Stimulated activated CD8-positive, alpha-beta memory T cell treated with anti-CD3 and anti-CD28 coated beads, Interleukin-4, amount 100 ng/mL, for 4 hours (primary cell): Measurements from ENCODE around the gene SCN5A.

Source experiments
- DNase-seq, 2 donors: peaks; one replicate each; pipeline ENCODE4 v3.0.0-alpha.2; 2020; ENCODE audit warnings: low read depth in 2 of 2, low spot score in 1 of 2

Gene SCN5A

DNA sequence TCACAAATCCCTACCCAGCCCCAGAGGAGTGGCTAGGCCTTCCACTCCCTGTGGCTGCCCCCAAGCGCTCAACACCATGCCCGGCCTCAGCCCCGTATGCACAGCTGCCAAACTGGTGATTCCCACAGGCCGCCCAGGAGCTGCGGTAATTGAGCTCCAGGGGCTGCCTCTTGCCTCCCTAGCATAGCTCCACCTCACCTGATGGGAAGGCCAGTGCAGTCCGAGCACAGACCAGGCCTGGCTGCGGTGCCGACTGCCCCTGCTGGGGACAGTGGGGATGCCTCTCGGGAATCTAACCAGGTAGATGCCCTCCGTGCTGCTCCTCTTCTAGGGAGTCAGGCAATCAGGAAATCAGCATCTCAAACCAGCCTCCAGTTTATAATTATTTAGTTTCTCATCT, 25.9 kb downstream of the SCN5A start:
- DNase-seq = no peak

DNA sequence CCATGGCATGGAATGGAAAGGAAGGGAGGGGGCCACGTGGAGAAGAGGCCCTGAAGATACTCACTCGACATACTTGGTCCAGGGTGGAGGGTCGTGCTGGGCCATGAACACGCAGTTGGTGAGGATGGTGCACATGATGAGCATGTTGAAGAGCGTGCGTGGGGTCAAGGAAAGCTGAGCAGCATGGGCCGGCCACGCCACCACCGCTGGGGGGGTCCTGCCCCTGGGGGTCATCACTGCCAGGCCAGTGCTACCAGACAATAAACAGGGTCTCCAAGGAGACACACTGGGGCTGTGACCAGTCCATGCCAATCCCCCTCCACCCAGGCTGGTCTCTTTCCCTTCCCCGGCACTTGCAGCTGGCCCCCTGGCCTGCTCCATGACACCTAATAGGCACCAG, 27.2 kb downstream of the SCN5A start:
- no peak for DNase-seq

DNA sequence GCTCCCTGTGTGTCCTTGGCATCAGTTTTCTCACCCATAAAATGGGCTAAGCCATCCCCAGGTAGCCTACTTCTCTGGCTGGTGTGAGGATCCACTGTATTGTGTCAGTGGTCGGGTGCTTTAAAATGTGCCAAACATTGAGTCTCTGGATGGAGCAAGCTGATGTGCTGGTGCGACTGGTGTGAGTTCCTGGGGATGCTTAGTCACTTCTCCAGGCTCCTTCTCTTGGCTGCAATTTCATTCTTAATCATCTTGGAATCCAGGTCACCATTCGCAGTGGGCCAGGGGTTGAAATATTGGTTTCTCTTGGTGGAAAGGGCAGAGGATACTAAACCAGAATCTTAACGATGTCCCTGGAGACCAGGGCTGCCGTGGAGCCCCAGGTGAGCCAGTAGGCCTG, 29.3 kb downstream of the SCN5A start:
- no peak for DNase-seq

DNA sequence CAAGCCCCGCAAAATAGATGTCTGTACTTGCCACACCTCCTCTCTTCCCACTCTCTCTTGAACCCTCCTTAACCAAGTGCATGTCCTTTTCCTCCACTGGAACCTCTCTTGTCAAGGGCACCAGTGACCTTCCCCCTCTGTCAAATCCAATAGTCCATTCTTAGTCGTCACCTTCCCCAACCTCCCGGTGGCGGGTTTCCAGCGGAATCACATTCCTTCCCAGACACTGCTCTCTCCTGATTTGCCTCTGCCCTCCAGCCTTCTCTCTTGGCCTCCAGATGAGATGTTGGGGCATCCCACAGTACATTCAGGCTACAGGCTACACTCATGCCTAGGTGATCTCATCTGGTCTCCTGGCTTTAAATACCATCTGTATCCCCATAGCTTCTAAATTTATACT, 31.1 kb downstream of the SCN5A start:
- DNase-seq = no peak

DNA sequence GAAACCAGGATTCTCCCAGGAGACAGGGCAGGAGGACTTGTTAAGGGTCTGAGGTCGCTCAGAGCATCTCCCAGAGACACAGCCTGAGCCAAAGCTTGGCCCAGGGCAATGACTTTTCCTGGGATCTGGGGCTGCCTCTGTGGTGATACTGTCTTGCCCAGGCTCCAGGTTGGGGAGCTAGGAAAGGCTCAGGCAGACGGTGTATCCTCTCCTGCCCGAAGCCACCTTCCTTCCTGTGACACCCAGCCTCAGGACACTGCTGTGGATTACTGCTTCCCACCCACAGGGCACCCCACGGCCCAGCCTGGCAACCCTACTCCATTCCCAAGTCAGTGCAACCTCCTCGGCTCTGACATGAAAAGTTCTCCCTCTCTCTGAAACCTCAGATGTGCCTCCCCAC, 31.9 kb downstream of the SCN5A start:
- no peak for DNase-seq

DNA sequence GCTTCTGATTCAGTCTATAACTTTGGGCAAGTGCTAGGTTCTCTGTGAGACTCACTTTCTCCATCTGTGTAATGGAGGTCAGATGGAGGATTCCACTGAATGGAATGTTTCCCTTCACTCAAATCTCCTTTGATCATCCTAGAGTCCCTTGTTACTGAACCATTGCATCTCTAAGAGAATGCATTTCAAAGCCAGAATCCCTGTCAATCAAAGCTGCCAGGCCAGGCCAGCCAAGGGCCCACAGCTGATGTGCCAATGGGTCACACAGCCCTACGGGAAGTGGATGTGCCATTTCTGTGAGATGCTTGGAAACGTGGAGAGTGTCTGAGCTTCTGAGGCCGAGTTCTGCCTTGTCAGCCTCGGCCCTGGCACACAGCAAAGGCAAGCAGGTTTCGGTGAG, 32.4 kb downstream of the SCN5A start:
- DNase-seq = no peak

DNA sequence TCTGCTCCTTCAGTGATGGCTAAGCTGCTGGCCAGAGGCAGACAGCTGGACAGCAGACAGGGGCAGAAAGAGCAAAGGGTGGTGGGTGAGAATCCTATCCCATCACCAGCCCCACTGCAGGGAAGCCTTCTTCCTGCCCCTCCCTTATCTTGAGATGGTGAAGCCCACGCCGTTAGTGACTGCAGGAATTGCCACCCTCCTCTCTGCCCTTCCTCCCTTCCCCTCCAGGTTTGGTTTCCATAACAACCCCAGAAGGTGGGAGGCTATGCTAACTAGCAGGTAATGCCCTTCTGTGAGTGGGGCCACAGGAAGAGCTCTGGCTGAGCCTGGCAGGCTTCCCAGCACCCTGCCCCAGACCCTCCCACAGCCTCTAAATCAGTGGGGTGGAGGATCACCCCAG, 32.8 kb downstream of the SCN5A start:
- DNase-seq = no peak

DNA sequence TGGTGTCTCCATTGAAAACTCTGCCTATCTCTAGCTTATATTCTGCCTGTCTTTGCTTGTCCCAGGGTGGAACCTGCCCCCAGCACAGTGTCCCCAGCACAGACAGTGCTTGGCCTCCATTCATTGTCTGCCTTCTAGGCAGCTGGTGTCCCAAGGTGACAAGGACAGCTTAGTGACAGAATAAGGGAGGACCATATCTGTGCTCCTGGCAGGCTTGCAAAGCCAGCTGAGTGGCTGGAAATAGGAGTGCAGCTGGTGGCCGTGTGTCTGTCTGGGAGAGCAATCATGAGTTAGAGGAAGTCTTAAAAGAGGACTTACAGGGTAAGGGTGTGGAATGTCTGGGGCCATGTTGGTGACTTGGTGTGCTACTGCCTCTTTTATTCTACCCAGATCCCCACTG, 33.4 kb downstream of the SCN5A start:
- no peak for DNase-seq

DNA sequence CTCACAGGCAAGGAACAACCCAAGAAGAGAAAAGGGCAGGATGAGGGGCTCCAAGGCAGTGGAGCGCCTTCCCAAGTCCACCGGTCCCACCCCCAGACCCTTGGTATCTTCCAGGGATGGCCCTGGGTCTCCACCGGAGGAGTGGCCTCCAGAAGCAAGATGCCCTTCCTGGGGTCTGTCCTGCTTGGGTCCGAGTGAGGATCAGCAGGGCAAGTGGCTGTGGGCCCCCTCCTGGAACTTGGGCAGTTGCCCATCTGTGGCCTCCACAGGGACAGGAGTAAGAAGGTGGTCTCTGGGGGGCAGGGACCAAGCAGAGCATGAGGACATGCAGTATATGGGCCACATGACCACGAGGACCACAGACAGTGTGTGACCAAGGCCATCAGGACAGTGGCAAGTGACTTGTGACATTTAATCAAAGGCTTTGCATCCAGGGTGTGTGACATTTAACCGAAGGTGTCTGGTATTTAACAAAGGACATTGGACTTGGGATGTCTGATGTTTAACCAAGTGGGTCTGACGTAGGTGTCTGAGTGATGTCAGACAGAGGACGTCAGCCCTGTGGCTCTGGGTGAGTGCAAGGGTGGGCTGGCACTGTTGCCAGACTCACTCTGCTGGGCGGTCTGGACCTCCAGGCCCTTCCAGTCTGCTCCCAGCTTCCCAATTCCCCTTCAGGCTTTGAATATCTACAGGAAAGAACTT, 34.7 kb downstream of the SCN5A start:
- DNase-seq = no peak

DNA sequence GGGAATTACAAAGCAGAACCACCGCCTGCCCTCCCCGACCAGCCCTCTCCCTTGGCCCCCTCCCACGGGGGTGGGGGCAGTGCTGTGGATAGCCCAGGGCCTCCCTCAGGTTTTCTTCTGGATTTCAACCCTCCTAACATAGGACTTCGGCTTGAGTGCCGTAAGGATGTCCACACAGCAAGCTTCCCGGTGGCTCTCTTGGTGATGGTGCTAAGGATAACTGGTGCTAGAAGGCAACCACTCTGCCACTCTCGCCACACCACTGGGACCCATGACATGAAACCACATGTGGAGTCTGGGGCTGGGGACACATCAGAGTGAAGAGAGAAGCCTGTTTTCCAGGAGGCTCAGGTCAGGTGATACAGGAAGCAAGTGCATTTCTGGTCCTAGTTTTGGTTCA, 35.4 kb downstream of the SCN5A start:
- no peak for DNase-seq

DNA sequence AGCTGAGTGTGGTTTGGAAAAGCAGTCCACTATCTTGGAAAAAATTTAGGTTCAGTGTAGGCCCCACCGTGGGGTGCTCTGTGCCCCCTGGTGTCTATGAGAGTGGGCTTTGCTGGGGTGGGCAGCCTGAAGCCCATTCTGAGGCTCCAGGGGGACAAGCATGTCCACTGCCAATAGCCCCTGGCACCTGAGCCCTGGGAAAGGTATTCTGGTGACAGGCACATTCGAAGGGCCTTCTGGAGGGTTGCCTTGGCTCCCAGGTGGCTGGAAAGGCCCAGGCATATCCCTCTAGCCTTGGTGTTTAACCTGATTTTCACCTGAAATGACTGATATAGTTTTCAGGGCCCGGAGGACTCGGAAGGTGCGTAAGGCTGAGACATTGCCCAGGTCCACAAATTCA, 36.1 kb downstream of the SCN5A start:
- DNase-seq = no peak

DNA sequence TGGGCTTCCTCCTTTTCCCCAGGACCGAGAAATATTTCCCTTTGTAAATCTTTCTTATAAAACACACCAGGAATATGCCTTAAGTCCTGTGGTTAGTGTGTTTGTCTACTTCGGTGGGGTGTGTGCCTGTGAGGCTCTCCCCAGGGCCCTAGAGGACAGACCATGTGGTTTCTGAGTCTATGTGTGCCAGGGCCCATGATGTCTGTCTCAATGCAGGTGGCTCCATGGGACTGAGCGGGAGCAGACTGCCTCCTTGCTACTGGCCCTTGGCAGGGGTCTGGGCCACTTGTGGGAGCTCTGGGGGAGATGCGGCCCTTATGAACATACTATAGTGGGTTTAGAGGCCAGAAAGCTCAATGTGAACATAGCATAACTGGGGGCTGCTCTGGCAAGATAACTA, 37.6 kb downstream of the SCN5A start:
- no peak for DNase-seq

DNA sequence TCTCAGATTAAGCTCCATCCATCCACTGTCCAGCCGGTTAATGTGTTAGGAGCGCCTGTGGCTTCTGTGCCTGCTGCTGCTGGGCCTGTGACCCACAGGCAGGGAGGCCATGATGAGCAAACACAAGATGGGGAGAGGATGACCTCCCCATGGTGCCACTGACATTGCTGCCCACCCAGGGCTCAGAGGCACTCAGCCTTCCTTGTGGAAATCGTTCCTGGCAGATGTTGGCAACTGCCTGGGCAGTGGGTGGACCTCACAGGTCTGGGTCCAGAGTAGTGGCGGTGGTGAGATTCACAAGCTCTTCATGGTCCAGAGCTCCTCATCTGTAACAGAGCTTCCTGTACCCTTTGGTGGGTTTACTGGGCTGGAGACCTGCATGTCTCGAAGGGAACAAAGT, 38.6 kb downstream of the SCN5A start:
- DNase-seq = no peak

DNA sequence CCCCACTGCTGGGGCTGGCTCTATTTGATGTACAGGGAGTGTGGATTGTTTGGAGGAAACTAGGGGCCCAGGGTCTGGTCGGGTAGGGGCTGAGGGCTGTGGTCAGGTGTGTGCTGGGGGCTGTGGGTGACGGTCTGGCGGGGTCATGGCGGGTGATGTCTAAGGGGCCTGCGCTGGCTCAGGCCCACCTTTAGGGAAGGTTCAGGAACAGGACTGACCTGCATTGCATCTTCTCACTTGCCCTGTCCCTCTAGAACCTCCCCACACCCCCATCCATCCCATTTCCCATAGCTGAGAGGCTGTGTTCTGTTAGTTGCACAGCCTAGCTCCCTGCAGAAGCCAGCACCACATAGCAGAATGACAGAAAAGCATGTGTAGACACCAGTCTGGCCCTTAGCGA, 39.1 kb downstream of the SCN5A start:
- DNase-seq = no peak

DNA sequence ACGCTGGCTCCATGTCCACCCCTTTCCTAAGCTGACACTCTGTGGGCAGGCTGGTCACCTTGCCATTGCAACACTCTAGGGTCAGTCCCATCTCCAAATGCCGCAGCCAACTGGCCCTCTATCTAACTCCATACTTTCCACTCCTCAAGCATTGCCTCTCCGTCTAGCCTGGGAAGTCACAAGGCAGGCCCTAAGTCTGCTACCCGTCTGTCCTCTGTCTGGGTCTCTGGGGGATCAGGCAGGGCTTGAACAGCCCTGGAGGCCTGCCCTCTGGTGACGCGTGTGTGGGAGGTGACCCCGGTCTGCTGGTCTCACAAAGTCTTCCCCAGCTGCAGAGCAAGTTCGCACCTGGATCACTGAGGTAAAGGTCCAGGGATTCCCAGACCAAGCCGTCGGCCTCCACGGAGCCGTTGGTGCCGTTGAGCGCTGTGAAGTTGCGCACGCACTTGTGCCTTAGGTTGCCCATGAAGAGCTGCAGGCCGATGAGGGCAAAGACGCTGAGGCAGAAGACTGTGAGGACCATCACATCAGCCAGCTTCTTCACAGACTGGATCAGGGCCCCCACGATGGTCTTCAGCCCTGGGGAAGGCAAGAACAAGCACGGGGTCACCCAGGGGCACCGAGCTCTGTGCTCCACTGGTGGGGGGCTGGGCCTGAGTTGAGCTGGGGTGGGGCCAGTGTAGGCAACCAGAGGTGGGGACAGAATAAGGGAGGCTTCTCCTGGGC, 39.9 kb downstream of the SCN5A start:
- no peak for DNase-seq

DNA sequence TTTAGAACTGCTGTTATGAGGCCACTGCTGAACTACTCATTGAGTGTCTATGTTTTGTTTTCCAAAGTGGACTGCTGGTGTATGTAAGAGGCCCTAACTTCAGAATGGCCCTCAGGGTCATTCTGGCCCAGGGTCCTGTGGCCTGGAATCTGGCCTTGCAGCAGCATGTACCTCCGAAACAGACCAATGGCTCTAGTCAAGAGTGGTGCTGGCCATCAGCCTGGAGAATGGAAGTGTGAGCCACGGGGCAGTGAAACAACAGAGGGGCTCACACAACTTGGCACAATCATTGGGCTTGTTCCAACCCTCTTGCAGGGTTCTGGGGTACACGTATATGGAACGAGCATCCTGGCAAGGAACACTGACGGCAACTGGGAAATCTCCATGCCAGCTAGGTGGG, 40.5 kb downstream of the SCN5A start:
- DNase-seq = no peak

DNA sequence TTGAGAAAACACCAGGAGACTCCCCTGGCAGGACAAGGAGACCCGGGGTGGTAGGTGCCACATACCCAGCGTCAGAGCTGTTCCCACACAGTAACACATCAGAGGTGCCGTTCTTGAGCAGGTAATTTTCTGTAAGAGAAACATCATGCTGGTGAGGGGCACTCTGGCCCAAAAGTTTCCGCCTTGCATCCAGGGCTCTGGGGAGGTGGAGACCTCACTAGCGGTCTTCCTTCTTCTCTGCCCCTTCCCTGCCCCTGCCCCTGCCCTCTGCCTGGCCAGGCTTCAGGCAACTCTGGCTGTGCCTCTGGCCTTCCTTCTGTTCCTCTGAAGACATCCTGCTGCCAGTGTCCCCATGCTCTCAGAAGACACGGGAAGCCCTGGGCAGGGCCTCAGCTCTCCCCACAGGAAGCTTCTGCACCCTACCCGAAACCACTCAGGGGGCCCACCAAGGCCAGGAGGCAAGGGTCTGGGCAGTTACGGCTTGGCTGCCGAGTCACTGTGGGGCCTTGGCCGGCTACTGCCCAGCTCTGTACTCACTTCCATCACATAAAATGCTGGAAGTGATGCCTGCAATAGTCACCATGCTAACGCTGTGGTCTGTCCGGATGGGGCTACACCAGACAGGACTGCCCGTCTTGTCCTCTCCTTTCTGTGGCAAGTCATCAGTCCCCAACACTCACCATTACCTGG, 41.3 kb downstream of the SCN5A start:
- DNase-seq = no peak

DNA sequence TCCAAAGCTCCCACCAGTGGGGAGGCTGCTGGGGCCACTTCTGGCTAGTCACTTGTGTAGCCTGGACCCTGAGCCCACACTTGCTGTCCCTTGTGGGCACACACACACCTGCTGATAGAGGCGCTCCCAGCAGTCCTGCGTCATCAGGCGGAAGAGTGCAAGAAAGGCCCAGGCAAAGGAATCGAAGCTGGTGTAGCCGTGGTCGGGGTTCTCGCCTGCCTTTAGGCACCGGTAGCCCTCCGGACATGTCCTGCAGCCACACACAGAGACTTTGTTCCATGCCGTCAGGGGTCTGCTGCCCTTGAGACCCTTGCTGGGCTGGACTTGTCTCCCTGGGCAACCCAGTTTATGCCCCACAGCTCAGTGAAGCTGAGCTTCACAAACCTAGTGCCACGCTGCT, 42.9 kb downstream of the SCN5A start:
- no peak for DNase-seq

DNA sequence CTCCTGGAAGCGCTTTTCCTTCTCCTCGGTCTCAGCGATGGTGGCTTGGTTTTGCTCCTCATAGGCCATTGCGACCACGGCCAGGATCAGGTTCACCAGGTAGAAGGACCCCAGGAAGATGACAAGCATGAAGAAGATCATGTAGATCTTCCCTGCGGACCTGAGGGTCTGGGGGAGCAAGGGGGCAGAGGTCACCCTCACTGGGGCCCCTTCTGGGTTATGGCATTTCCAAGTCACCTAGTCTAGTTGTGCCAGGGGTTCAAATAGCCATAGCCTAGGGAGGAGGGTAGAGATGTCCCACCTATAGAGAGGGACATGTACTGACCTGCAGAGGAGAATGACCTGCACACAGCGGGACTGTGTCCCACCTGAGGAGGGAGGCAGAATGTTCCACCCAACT, 43.5 kb downstream of the SCN5A start:
- DNase-seq = no peak

DNA sequence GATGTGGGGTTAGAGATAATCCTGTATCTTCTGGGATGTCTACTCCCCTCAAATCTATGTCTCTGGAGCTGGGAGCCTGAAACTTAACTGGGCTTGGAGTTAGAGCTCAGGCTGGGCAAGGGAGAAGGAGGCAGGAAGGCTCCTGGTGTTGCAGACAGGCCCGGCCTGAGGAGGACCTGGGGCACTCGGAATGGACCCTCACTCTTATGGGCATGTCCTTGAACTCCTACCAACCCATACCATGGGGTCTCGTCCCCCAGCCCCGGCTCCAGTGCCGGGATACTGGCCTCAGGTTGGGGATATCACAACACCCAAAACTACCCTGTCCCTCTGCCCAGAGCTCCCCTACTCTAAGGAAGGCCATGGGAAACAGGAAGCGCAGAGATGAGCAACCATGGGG, 45.2 kb downstream of the SCN5A start:
- no peak for DNase-seq

DNA sequence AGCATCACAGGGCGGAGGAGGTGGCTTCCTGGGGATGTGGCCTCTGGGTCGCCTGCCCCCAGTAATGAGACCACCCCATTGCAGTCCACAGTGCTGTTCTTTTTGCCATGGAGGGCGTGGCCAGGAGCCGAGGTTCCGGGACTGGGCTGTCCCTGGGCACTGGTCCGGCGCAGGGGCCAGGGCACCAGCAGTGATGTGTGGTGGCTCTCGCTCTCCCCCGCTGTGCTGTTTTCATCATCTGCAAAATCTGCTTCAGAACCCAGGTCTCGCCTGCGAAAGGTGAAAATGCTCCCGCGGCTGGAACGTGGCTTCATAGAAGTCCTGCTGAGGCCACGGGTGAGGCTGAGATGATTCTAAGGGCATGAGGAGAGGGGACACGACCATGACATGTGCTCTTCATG, 45.8 kb downstream of the SCN5A start:
- DNase-seq = no peak

DNA sequence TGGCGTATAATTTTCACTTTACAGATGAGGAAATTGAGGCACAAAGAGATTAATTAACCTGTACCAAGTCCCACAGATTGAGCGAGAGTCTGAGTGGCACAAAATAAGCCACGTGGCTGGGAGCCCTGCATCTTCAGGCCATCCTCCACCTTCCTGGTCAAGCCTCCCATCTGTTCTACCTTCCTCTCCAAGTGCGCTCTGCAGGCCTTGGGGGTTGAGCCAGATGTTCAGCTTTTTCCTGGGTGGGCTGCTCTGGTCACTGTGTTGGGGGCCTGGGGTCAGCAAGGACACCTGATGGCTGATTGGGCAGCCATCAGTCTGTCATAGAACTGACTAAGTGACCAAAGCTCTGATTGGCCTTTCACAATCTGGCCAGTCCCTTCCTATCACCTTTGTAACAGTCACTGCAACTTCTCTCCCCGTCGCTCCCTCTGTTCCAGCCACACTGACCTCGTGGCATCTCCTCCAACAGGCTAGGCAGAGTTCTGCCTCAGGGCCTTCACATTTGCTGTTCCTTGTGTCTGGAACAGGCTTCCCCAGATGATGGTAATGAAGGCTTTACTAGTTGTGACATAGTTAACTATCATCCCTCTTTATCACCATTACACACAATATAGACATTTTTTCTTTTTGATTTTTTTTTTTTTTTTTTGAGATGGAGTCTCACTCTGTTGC, 46.8 kb downstream of the SCN5A start:
- DNase-seq = no peak
